Mammary epithelial cell (primary cell): ENCODE results near the gene TMEM163.

Source experiments
- CTCF ChIP-seq, 2 donors: IDR thresholded peaks in 1 of 2; conservative IDR thresholded peaks in 1 of 2; 2 replicates each; pipeline ENCODE4 v1.5.1; 2011 to 2012; ENCODE audit warnings: inconsistent platforms in 2 of 2, low read length in 2 of 2, mild to moderate bottlenecking in 2 of 2, control low read depth in 1 of 2, low read depth in 1 of 2; ENCODE audit not compliant: insufficient read depth in 1 of 2; ENCODE audit errors: extremely low read depth in 1 of 2
- EZH2 ChIP-seq: IDR thresholded peaks from 2 replicates; pipeline ENCODE4 v1.6.1; 2012; ENCODE audit warnings: low read length, inconsistent platforms, borderline replicate concordance

DNA sequence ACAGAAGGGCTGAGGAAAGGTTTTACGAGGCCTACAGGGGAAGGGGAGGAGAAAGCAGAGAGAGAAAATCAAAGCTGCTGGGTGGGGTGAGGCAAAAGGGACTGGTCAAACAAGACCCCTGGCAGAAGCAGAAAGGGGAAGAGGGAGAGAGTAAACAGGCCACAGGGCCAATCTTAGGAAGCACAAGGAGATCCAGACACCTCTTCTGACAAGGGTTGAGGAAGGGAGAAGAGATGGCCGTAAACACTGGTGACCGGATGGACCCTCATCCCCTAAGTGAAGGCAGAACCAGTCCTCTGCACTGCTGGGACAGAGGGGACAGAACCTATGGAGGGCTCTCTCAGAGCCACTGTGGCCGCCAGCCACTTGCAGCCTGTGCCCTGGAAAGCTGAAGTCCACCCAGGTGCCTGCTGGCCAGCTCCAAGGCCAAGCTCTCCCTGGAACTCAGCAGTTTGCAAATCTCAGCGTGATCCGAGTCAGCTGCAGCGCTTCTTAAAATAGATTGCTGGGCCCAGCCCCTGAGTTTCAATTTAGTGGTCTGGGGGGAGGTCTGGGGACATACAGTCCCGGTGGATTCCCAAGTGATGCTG is 108.8 kb downstream of the TMEM163 start:
- no peak for TF ChIP-seq CTCF (conservative IDR thresholded peaks at IDR 0.05 in 1 of 2, IDR thresholded peaks at IDR 0.05 in 1 of 2; ENCODE audit: extremely low read depth in 1 of 2, insufficient read depth in 1 of 2, low read depth in 1 of 2, low read length in 2 of 2)
- no peak for TF ChIP-seq EZH2
